GM18867 (cell line): ENCODE measurements around the gene APOBEC3H.

Source experiments
- ATAC-seq: cut with Tn5 transposase; IDR thresholded peaks from one replicate; pipeline ENCODE4 v1.9.1; 2021; ENCODE audit warnings: mild to moderate bottlenecking, moderate library complexity; ENCODE audit not compliant: unreplicated experiment

The APOBEC3H gene

DNA sequence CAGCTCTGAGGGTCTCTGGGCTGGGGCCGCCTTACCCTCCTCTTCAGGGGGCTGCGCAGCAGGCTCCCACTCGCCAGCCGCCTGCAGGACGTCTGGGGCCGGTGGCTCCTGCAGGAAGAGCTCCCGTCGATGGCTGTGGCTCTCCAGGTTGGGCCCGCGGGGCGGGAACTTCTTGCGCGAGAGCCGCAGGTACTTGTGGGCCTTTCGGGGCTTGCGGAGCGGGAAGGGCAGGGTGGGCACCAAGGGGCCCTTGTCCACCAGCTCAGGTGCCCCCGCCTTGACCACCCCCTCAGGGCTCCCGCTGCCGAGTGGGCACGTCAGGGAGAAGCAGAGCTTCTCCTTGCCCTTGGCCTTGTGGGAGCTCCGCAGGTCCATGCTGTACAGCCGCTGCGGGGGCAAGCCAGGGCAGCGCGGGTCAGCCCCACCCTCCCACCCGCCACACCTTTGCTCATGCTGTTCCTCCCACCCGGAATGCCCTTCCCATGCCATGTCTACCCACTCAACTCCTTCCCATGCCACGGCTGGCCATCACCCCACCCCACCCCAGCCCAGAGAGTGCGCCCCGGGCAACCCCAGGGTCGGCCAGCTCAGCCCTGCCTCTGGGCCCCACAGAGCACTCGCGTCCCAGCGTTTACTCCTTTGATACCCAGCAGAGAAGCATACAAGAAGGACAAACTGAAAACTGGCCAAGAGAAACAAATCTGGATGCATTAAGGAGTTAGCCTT lies 37.5 kb downstream of the APOBEC3H start:
- ATAC-seq, result no peak

DNA sequence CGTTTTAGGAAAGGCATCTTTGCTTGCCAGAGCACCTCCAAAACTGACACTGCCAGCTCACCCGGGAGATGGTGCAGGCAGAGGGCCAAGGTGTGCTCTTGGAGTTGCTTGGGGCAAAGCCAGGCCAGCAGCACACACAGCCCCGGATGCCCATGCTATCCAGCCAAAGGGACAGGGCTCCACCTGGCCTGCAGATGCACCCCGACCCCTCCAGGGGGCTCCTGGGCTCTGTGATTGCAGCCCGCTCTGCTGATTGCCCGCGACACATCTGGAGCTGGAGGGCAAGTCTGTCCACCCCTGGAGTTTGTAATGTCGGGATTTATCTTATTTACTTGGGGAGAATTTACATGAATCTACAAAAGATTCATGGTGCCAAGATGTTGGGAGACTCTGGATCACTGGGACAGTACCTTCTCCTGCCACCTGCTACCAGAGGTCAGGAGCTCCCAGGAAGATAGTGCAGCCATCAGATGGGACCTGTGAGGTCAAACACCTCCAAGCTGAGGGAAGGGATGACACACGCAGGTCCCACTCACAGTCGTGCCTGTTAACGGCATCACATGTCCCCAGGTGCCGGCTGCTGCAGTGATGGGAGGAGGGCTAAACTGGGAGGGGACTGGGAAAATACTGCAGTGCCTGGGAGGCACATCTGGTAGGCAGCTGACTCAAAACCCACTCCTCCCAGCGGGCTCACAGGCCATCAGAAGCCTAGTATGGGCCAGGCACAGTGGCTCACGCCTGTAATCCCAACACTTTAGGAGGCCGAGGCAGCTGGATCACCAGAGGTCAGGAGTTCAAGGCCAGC lies 38.2 kb downstream of the APOBEC3H start:
- no peak for ATAC-seq

DNA sequence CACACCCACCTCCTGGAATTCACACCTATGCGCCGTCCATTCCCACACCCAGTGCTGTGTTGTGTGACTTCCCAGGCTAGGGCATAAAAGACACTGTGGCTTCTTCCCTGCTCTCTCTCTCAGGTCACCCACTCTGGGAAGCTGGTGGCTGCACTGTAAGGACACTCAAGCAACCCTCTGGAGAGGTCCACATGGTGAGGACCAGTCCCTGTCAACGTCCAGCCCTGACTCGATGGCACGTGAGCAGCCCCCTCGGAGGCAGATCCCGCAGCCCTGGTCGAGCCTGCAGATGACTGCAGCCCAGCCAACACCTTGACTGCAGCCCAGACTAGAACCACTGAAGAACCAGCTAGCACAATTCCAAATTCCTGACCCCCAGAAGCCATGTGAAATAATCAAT lies 39.3 kb downstream of the APOBEC3H start:
- ATAC-seq, result no peak

DNA sequence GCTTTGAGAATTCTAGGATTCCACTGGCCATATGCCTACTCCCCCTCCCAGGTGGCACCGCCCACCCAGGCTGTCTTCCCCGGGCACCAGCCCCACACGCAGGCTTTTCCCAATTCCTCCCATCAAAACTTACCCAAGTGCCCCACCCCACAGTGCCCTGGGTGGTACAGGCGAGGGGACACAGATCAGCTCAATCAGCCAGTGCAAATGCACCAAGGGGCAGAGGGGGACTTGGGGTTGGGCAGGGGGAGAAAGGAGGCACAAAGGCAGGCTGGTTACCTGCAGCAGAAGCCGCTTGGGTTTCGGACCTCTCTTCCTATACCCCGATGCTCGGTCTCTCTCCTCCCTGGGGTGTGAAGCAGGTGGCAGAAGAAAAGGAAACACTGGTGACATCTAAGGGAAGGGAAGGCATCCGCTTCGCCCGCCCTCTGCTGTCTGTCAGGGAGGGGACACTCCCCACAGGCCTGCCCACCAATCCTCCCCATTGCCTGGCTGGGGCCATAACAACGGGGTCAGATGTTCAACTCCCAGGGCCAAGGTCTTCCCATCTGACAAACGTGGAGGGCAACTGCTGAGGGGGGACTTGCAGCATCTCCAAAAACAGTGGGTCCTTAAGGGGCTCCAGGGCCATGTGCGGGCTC lies 41.4 kb downstream of the APOBEC3H start:
- ATAC-seq, result no peak

DNA sequence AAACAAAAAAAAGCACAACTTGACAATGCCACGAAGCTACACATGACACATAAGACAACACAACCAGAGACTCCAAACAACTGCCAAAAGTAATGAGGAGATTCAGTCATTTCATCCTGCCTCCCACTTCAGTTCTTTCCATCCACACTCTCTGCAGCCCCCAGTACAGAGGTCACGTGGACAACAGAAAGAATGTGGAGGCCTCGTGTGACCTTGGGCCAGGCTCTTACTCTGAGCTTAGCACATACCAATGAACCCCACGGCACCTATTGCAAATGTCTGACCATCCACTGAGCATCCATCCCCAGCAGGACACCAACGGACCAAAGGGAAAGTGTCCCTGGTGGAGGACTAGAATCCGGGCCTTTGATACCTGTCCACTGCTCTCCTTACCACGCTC lies 42.9 kb downstream of the APOBEC3H start:
- no peak for ATAC-seq

DNA sequence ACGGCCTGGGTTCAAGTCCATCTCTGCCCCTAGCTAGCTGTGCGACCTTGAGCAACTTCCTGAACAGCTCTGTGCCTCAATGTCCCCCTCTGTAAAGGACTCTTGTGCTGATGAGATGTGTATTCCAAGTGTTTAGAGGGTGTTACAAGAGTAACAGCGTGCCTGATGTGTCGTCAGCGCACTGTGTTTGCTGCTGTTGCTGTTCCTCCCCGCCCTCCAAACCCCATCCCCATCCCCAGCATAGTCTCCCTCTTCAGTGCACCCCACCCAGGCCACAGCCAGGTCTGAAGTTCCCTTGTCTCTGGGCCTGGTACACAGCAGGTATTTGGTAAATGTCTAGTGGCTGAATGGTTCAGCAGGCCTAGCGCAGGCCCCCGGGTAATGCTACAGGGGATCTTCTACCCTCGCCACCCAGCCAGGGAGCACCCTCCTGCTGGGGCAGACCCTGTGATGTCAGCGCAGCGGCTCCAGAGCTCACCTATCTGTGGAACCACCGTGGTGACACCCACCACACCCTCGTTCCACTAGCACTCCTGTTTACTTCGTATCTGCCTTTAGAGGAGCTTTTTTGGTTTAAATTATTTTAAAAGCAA lies 45.1 kb downstream of the APOBEC3H start:
- no peak for ATAC-seq

DNA sequence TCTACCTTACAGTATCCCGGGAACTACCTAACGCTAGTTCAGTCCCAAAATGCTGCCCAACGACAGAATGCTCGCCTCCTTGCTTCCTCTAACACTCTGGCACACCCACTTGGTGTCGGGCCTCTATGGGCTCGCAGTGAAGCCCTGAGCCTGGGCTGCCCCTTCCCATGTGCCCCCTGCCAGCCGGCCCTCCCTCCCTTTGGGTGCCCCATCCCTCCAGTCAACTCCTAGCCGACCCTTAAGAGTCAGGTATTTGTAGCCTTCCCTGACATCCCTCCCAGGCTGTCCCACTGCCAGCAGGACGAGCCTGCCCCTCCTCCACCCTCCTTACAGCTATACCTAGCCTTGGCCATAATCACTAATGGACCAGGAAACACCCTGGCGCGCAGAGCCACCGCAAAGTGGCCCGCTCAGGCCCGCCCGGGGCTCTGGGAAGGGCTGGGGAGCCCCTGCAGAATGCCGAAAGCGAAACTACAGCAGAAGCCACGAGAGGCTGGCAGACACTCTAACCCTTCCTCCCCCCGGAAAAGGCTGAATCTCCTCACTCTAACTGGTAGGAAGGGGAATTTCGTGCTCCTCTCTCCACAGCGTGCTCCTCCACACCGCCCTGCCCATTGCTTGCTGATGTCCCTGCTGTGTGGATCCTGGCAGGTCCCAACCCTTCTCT lies 47.2 kb downstream of the APOBEC3H start:
- peak; percentile 32 for ATAC-seq

DNA sequence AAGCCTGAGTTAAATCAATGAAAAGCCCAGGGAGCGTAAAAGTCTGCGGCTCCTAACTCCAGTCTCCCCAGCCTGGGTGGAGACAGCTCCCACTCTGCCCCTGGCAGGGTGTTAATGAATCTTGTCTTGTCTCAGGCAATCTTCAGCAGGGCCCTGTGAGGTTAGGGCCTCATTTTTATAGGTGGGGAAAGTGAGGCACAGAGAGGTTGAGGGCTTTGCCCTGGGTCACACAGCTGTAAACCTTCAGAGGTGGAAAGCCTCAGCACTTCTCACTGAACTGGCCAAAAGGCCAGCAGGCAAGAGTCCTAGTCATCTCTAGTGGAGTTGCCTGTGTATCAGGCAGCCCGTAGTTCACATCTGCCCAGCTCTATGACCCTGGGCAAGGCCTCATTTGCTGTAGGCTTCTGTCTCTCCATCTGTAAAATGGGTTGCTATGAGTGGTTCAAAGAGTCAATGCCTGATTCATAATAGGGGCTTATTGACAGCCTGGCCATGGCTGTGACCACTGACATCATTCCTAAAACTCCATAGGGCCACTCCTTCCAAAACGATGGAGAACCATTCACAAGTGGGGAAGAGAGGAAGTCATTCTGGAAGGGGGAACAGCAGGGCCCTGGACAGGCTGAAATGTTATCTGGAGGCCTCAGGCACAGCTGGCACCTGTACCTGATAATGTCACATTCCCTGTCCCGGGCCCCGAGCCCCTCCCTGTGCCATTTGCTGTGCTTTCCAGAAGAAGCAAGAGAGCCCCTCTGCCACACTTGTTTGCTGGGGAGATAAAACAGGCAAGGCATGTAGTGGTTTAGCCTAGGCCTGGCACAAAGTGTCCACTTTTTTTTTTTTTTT lies 49.4 kb downstream of the APOBEC3H start:
- no peak for ATAC-seq

DNA sequence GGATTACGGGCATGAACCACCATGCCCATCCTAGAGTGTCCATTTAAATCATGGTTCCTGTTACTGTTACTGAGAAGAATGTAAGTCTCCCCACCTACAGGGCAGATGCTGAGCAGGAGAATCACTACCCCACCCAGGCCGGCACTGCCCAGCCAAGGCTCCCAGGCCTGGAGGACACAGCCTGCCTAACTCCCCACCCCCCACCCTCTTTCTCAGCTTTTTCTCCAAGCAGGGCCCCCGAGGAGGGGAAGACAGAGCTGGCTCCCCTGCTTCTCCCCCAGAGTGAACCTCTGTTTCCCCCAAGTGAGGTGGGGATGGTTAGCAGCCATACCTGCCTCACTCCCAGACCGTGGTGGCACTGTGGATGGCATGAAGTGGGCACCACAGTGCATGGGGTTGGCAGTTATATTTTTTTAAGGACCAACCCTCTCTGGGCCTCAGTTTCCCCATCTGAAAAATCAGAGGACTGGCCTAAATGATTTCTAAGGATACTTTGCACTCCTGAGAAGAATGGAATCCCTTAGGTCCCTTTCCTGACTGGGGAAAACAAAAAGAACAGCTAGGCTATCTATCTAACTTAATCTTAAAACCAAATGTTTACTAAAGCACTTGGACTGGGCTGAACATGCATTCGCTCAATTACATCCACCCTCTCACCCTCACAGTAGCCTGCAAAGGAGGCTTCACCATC lies 50.4 kb downstream of the APOBEC3H start:
- ATAC-seq, result no peak

DNA sequence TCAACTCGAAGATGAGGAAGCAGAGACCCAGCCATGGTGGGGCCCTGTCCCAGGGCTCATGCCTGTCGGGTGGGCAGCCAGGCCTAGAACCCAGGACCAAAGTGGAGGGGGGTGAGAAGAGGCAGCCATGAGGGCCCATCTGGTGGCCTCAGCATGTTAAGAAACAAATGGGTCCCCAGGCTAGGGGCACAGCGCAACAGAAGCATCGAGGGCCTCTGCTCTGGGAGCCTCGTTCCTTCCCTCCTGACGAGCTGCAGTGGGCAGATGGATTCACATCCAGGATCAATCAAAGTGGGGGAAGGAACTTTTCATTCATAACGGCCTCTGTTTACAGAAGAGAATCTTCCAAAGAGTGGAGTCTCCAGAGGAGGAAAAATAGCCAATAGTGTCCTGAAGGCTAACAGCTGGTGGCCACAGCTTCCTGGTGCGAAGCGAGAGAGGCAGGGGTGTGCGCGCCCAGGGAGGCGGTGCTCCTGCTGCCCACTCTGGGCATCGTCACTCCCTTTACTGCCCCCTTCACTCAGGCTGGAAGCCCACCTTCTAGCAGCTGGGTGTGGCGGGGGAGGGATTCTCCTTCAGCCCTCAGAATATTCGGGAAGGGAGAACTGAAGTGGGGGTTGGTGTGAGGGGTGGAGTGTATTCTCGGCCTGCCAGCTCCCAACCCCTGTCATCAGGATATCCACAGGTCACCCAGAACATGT lies 51.1 kb downstream of the APOBEC3H start:
- ATAC-seq, result no peak

DNA sequence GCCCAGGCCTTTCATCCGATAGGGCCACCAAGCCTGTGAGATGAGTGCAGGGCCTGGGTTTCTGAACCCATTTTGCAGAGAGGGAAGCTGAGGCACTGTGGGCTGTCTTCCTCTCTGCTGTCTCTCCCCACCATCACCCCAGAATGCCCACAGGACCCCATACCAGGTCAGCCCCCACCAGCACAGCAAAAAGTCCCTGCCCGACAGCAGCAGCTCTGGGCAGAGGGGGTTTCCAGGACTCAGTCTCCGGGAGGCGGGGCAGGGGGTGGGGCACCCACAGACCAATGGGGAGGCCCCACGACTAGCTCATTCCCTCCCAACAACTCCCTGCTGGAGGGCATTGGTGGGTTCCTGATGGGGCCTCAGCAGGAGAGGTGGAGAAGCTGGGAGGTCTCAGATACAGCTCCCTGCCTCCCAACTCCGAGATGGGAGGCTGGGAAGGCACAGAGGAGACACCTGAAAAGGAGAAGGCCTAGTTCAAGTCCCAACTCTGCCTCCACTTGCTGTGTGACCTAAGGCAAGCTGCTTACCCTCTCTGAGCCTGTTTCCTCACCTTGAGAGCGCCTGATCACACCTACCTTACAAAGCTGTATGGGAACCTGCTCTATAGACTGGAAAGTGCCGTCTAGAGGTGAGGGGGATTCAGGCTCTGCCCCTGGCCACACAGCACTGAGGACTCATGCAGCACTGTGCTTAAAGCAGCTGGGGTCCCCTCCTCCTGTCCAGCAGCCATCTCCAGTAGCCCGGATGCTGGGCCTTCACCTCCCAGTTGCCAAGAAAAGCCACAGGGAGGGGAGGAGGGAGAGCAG lies 51.9 kb downstream of the APOBEC3H start:
- no peak for ATAC-seq

DNA sequence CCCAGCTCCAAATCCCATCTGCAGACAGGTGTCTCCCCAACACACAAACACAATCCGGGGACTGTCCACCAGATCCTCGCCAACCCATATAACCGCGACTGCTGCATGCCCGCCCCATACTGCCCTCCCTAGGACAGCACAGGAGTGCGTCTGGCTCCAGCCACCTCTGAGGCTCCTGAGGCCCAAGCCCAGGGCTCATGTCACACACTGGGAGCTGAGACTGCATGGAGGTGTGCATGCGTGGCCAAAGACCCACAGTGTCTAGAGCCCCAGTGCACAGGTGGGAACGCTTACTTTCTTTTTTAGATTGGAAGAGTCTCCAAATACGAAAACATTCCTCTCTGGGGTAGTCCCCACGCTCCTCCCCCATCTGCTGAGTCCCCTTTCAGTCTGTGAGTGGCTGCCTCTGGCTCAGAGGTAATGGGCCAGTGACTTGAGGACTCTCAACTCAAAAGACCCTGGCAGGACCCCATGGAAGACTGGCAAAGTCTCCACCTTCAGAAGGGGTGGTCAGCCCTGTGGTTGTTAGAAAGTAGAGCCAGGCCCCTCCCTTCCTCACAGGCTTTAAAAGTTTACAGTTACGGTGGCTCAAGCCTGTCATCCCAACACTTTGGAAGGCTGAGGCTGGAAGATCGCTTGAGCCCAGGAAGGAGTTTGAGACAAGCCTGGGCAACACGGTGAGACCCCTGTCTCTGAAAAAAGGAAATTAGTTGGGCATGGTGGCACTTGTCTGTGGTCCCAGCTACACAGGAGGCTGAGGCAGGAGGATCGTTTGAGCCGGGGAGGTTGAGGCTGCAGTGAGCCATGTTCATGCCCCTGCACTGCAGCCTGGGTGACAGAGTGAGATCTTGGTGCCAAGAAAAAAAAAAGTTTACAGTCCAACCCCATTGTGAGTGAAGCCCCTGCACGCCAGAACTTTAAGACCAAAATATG lies 53.1 kb downstream of the APOBEC3H start:
- no peak for ATAC-seq

DNA sequence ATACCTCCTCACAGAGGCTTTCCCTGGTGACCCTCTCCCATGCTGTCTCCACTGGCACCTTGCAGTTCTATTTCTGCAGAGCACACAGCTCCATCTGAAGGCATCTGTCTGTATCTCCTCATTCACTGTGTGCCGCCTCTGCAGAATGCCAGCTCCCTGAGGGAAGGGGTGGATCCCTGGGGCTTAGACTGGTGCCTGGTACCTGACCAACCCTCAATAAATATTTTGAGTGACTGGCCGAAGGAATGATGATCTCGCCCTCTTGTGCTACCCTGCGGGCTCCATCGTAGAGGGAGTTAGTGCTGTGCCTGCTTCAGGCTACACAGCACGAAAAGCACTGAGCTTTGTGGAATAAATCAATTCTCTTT lies 53.8 kb downstream of the APOBEC3H start:
- no peak for ATAC-seq

DNA sequence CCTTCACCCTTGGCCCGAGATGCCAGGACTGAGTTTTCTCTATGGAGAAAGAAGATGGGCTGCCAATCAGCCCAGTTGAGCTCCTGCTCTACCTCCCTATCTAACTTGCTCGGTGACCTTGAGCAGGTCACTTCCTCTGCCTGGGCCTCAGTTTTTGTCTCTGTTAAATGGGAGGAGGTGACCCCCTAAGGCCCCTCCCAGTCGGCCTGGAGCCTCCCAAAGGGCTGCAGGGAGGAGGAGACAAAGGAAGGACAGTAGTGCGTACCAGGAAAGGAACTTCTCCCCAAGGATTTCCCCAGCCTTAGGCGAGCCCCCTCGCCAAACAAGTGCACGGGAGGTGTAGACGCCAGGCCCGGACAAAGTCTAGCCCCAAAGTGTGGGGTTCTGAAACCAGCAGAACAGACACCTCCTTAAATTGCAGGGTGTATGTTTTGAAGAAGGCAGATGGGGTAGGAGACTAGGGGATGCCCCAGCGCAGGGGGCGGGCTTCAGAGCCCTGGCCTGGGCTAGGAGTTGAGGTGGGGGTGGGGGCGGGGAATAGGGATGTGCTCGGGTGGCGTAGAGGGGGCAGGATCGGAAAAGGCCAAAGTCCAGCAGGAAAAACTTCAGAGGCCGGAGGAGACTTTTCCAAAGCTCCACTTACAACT lies 54.4 kb downstream of the APOBEC3H start:
- no peak for ATAC-seq

DNA sequence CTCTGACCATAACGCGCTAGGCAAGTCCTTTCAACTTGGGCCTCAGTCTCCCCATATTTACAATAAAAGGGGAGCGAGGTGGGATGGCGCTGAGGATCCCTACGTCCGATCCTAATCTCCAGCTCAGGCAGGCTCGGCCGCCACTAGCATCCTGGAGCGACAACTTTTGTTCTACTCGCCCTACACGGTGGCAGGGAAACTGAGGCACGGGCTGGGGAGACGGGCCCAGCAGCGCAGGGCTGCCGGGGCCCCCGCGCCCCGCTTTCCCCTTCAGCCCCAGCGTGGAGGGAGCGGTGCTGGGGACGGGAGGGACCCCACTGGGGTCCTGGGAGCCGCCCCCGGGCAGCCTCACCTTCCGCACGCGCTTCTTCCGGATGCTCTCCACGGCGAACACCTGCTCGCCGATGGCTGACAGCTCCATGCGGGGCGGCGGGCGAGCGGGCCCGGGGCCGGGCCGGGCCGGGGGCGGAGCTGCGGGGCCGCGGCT lies 55.0 kb downstream of the APOBEC3H start:
- ATAC-seq, result no peak

DNA sequence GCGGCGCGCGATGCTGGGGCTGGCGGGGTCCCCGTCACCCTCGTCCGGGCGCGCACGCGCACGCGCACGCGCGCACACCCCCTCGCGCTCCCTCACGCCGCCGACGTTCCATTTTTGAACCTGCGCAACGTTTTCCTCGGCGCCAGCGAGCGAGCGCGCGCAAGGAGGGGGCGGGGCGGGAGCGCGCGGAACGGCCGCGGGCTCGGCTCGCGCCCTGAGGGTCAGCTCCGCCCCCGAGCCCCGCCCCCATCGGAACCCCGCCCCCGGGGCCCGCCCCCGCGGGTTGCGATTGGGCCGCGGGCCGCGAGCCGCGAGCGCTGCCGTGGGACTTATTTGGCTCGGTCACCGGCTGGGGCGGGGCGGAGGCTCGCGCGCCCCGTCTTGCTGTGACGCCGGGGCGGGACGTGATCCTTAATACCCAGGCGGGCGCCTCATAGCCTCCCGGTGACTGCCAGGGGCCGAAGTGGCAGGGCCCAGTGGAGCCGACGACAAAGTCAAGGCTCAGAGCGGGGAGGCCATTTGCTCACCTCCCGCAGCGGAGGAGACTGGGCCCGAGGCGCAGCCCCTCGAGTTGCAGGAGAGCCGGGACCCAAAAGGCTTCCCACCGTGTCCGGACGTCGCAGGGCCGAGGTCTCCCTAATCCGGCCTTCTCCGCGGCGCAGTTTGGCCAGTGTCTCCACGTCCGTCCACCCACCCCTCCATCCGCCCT lies 55.6 kb downstream of the APOBEC3H start, which contains the start of gene CBX7:
TSS of gene CBX7 (minus strand) at position 170 of the 709 bp plus-strand sequence. CDS start 236 bp downstream, outside the sequence.
- peak; percentile 72 for ATAC-seq
